ENCODE measurements around the gene MARK3.

Gene MARK3

DNA sequence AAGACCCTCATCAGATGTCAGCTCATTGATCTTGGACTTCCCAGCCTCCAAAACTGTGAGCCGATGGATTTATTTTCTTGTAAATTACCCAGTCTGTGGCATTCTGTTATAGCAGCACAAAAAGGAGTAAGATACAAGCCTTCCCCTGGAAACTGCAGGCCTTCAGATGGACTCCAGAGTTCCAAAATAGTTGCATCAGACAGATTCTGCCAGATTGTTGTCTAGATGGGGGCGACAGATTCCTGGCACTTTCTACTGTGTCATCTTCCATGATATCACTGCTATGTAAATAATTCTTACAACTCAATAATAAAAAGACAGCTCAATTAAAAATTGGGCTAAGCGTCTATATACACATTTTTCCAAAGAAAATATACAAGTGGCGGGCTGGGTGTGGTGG is 17.2 kb upstream of the MARK3 start:
- H3K27ac ChIP-seq (ENCODE audit: low read length), result no peak overlapping the region

DNA sequence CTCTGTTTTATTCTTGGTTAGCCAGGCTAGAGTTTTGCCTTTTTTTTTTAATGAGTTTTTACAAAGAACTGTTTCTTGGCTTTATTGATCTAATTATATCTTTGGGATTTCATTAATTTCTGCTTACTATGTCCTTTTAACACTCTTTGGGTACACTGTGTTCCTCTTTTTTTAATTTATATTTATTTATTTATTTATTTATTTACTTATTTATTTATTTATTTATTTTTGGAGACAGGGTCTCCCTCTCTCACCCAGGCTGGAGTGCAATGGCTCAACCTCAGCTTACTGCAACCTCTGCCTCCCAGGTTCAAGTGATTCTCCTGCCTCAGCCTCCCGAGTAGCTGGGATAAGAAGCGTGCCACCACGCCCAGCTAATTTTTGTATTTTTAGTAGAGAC is 15.1 kb upstream of the MARK3 start:
- Histone ChIP-seq H3K4me3 (ENCODE audit: low read depth in 1 of 2, low read length in 2 of 2) (no peak overlapping the region), H3K27me3 (ENCODE audit: low read depth, low read length) (no peaks in the 10 kb centered on the region), H3K36me3 (ENCODE audit: control insufficient read depth in 1 of 2, insufficient read depth in 2 of 2, low read length in 2 of 2) (no peaks in the 10 kb centered on the region), H3K4me1 (ENCODE audit: control insufficient read depth in 1 of 2, insufficient read depth in 2 of 2, low read length in 2 of 2) (no peaks in the 10 kb centered on the region), H3K27ac (ENCODE audit: low read length) (no peak overlapping the region), H3K9me3 (ENCODE audit: control insufficient read depth in 1 of 2, low read length in 2 of 2) (no peaks in the 10 kb centered on the region)

More for the DNA sequence above, 17.2 kb upstream of the MARK3 start:
- H3K36me3 ChIP-seq (ENCODE audit: control insufficient read depth in 1 of 2, insufficient read depth in 2 of 2, low read length in 2 of 2), result no peaks in the 10 kb centered on the region
- H3K9me3 ChIP-seq (ENCODE audit: control insufficient read depth in 1 of 2, low read length in 2 of 2), result no peaks in the 10 kb centered on the region
- no peaks in the 10 kb centered on the region for H3K4me1 ChIP-seq (ENCODE audit: control insufficient read depth in 1 of 2, insufficient read depth in 2 of 2, low read length in 2 of 2)
- H3K27me3 ChIP-seq (ENCODE audit: low read depth, low read length), result no peaks in the 10 kb centered on the region
- H3K4me3 ChIP-seq (ENCODE audit: low read depth in 1 of 2, low read length in 2 of 2), result no peak overlapping the region

DNA sequence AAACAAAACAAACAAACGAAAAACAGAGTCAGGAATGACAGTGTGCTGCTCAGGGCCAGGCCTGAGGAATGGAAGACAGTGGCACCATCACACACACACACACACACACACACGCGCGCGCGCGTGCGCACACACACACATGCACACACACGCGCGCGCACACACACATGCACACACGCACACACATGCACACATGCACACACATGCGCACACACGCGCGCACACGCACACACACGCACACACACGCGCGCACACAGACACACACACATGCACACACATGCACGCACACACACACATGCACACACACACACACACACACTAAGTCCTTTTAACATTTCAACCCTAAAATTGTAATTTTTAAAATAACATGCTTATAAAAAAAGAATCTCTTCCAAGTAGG is 13.2 kb upstream of the MARK3 start:
- Histone ChIP-seq H3K4me3 (ENCODE audit: low read depth in 1 of 2, low read length in 2 of 2) (no peak overlapping the region), H3K36me3 (ENCODE audit: control insufficient read depth in 1 of 2, insufficient read depth in 2 of 2, low read length in 2 of 2) (no peaks in the 10 kb centered on the region), H3K4me1 (ENCODE audit: control insufficient read depth in 1 of 2, insufficient read depth in 2 of 2, low read length in 2 of 2) (no peaks in the 10 kb centered on the region), H3K27ac (ENCODE audit: low read length) (no peak overlapping the region), H3K9me3 (ENCODE audit: control insufficient read depth in 1 of 2, low read length in 2 of 2) (no peaks in the 10 kb centered on the region), H3K27me3 (ENCODE audit: low read depth, low read length) (no peaks in the 10 kb centered on the region)

DNA sequence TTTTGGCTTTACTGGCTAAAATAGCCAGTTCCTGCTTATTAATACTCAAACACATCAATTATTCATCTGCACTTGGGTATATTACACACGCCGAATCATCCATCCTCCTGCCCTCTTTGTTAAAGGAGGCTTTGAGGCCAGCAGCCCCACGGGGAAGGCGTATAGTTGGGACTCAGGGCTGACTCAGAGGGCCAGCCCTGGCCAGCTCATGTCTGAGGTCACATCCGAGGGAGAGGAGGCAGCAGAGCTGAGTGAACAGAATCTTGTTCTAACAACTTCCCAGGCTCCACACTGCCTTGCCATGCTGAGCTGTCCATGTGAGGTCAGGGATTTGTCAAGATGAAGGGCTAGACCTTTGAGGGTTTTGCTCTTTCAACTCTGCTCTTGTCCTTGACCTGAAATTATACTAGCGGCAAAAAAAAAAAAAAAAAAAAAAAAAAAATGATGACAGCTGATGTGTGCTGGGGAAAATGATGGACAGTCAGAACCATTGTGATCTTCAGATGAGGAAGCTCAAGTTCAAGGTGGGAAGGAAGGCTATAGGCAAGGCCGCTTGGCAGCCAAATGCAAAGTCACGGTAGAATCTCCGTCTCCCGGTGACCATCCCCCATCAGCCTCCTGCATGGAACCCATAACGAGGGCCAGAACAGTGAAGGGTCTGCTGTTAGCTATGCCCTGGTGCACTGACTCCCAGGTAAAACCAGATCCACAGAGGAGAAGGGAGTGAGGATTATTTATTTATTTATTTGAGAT is 12.5 kb upstream of the MARK3 start:
- H3K4me3 ChIP-seq (ENCODE audit: low read depth in 1 of 2, low read length in 2 of 2), result no peak overlapping the region
- no peak overlapping the region for H3K27ac ChIP-seq (ENCODE audit: low read length)
- H3K4me1 ChIP-seq (ENCODE audit: control insufficient read depth in 1 of 2, insufficient read depth in 2 of 2, low read length in 2 of 2), result no peaks in the 10 kb centered on the region
- no peaks in the 10 kb centered on the region for H3K36me3 ChIP-seq (ENCODE audit: control insufficient read depth in 1 of 2, insufficient read depth in 2 of 2, low read length in 2 of 2)
- H3K9me3 ChIP-seq (ENCODE audit: control insufficient read depth in 1 of 2, low read length in 2 of 2), result no peaks in the 10 kb centered on the region
- no peaks in the 10 kb centered on the region for H3K27me3 ChIP-seq (ENCODE audit: low read depth, low read length)

DNA sequence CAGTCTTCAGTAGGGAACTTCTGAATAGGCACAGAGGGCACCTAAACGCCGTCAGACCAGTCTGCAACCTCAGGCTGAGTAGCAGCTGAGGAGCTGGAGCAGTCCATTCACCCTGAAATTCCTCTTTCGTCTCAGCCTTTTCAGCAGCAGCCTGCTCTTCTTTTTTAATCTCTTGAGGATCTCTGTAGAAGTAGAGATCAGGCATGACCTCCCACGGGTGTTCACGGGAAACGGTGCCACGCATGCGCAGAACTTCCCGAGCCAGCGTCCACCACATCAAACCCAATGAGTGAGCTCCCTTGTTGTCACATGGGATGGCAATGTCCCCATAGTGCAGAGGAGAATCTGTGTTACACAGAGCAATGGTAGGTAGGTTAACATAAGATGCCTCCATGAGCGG is 11.1 kb upstream of the MARK3 start:
- H3K36me3 ChIP-seq (ENCODE audit: control insufficient read depth in 1 of 2, insufficient read depth in 2 of 2, low read length in 2 of 2), result no peaks in the 10 kb centered on the region
- H3K4me1 ChIP-seq (ENCODE audit: control insufficient read depth in 1 of 2, insufficient read depth in 2 of 2, low read length in 2 of 2), result no peaks in the 10 kb centered on the region
- no peaks in the 10 kb centered on the region for H3K27me3 ChIP-seq (ENCODE audit: low read depth, low read length)
- H3K9me3 ChIP-seq (ENCODE audit: control insufficient read depth in 1 of 2, low read length in 2 of 2), result no peaks in the 10 kb centered on the region
- H3K4me3 ChIP-seq (ENCODE audit: low read depth in 1 of 2, low read length in 2 of 2), result no peak overlapping the region
- H3K27ac ChIP-seq (ENCODE audit: low read length), result no peak overlapping the region

DNA sequence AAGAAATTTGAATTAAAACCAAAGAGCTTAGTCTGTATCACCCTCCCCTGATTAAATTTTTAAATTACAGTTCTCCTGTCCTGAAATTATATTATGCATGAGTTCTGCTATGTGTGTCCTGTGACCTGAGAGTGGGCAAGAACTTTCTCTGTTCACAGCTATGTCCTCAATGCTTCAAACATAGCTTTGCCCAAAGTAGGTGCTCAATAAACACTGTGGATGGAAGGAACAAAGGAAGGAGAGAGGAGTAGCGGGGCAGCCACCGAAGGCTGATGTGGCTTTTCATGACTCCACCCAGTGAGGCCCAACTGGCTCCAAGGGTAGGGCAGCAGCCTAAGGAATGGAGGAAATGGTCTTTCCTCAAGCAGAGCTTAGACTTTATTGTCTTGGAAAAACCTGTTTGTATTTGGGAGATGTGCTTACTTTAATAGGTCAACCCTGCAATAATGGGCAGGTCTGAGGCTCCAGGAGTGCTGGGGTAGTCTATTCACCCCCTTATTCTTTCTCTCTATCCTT is 7.6 kb upstream of the MARK3 start:
- H3K4me1 ChIP-seq (ENCODE audit: control insufficient read depth in 1 of 2, insufficient read depth in 2 of 2, low read length in 2 of 2), result no peaks in the 10 kb centered on the region
- no peaks in the 10 kb centered on the region for H3K27me3 ChIP-seq (ENCODE audit: low read depth, low read length)

DNA sequence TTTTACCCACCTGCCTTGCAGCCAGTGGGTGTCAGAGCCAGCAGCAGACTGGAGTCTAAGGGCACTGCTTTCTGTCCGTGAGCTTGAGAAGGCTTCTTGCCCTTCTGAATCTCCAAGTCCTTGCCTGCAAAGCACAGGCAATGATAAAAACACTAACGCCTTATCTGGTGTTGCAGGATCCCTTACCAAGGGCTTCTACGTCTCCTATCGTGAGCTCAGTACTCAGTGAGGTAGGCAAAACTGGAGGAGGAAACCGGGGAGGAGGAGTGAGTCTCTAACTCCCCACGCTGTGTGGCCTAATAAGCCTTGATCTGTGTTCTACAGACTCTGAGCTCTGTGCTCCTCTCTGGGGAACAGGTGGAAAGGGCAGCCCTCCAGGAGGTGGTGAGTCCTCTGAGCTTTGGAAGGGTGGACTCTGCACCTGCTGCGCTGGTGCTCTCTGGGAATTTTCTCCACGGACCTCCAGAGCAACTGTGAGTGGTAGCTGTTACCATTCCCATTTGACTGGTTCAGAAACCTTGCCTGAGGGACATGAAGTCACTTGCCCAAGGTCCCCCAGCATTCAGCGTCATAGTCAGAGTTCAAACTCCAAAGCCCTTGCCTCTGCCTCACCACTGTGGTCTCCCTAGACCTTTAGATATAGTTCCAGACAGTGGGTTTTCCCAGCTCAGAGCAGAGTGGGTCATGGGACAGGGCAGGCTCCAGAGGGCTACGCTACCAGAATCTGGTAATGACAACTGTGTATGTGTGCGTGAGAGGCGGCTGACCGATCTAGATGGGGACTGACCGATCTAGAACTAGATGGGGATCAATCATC is 7.0 kb upstream of the MARK3 start:
- Histone ChIP-seq H3K4me3 (ENCODE audit: low read depth in 1 of 2, low read length in 2 of 2) (no peak overlapping the region), H3K27ac (ENCODE audit: low read length) (no peak overlapping the region), H3K36me3 (ENCODE audit: control insufficient read depth in 1 of 2, insufficient read depth in 2 of 2, low read length in 2 of 2) (no peaks in the 10 kb centered on the region), H3K4me1 (ENCODE audit: control insufficient read depth in 1 of 2, insufficient read depth in 2 of 2, low read length in 2 of 2) (no peaks in the 10 kb centered on the region), H3K9me3 (ENCODE audit: control insufficient read depth in 1 of 2, low read length in 2 of 2) (no peaks in the 10 kb centered on the region), H3K27me3 (ENCODE audit: low read depth, low read length) (no peaks in the 10 kb centered on the region)

More for the DNA sequence above, 7.6 kb upstream of the MARK3 start:
- no peaks in the 10 kb centered on the region for H3K9me3 ChIP-seq (ENCODE audit: control insufficient read depth in 1 of 2, low read length in 2 of 2)
- no peak overlapping the region for H3K27ac ChIP-seq (ENCODE audit: low read length)
- H3K36me3 ChIP-seq (ENCODE audit: control insufficient read depth in 1 of 2, insufficient read depth in 2 of 2, low read length in 2 of 2), result no peaks in the 10 kb centered on the region
- H3K4me3 ChIP-seq (ENCODE audit: low read depth in 1 of 2, low read length in 2 of 2), result no peak overlapping the region

DNA sequence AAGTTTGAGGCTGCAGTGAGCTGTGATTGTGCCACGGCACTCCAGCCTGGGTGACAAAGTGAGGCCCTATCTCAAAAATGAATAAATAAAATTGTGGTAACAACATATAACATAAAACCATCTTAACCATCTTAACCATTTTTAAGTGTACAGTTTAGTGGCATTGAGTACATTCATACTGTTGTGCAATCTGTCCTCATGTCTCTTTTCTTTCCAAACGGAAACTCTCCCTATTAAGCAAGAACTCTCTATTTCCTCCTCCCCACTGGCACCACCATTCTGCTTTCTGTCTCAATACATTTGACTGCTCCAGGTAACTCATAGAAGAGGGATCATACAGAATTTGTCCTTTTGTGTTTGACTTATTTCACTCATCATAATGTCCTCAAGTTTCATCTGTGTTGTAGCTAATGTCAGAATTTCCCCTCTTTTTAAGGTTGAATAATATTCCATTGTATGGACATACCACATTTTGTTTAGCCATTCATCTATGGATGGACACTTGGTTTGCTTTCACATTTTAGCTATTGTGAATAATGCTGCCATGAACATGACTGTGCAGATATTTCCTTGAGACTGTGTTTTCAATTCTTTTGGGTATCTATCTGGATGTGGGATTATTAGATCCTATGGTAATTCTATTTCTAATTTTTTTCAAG is 4.4 kb upstream of the MARK3 start:
- H3K9me3 ChIP-seq (ENCODE audit: control insufficient read depth in 1 of 2, low read length in 2 of 2), result no peaks in the 10 kb centered on the region
- H3K27ac ChIP-seq (ENCODE audit: low read length), result no peak overlapping the region
- no peaks in the 10 kb centered on the region for H3K27me3 ChIP-seq (ENCODE audit: low read depth, low read length)
- H3K4me1 ChIP-seq (ENCODE audit: control insufficient read depth in 1 of 2, insufficient read depth in 2 of 2, low read length in 2 of 2), result peaks cover 0 to 8% of the 10 kb centered on the region in 2 donors
- no peaks in the 10 kb centered on the region for H3K36me3 ChIP-seq (ENCODE audit: control insufficient read depth in 1 of 2, insufficient read depth in 2 of 2, low read length in 2 of 2)
- no peak overlapping the region for H3K4me3 ChIP-seq (ENCODE audit: low read depth in 1 of 2, low read length in 2 of 2)

DNA sequence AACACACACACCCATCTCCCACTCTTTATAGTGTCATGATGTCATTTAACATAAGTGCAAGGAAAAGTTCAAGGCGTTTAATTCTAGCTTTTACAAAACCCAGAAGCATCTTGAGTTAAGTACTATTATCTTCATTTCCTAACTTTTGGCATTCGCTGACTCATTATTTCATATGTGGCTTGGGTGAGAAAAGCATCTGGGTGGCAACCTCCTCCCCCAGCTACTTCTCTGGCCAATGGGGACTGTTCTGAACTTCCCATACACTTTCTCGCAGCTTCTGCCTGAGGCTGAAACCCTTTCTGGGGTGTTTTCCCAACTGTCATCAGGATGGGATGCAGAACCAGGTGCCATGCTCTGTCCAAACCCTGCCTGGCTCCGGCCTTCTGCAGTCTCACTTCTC is 2.8 kb upstream of the MARK3 start:
- no peaks in the 10 kb centered on the region for H3K27me3 ChIP-seq (ENCODE audit: low read depth, low read length)

DNA sequence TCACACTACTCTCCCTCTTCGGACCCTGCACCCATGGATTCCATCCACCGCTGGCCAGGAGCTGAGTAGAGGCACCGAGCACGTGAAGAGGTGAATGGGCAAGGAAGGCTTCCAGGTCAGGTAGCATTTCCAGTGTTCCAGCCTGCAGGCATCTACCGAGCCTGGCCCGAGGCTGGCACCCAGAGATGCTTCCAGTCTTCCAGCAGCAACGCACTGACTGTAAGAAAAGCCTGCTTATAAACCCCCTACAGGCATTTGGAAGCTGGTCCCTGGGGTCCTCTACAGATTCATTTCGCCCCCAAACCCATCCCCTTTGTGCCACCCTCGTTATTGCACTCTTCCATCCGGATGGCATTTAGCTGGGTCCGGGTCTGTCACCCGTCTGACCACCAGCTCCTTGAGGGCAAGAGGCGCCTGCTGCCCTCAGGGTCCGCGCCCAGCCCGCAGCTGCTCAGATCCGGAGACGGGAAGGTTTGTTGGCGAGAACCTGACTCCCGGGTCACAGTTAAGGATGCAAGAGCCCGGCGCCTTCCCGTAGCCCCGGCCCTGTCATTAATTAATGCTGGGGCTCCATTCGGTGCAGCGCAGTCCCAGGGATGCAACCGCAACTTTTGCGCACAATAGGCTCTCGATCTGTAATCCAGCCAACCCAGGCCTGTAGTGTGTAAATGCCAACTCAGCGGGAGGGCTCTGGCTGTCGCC is 614 bp upstream of the MARK3 start:
- H3K36me3 ChIP-seq (ENCODE audit: control insufficient read depth in 1 of 2, insufficient read depth in 2 of 2, low read length in 2 of 2), result peaks cover 0 to 7% of the 10 kb centered on the region in 2 donors
- H3K9me3 ChIP-seq (ENCODE audit: control insufficient read depth in 1 of 2, low read length in 2 of 2), result no peaks in the 10 kb centered on the region
- H3K4me3 ChIP-seq (ENCODE audit: low read depth in 1 of 2, low read length in 2 of 2), result peak overlapping the region; percentile 94 to 96
- no peaks in the 10 kb centered on the region for H3K27me3 ChIP-seq (ENCODE audit: low read depth, low read length)
- H3K27ac ChIP-seq (ENCODE audit: low read length), result peak overlapping the region; percentile 16
- peaks cover 0 to 21% of the 10 kb centered on the region in 2 donors for H3K4me1 ChIP-seq (ENCODE audit: control insufficient read depth in 1 of 2, insufficient read depth in 2 of 2, low read length in 2 of 2)

More for the DNA sequence above, 2.8 kb upstream of the MARK3 start:
- Histone ChIP-seq H3K9me3 (ENCODE audit: control insufficient read depth in 1 of 2, low read length in 2 of 2) (no peaks in the 10 kb centered on the region), H3K4me1 (ENCODE audit: control insufficient read depth in 1 of 2, insufficient read depth in 2 of 2, low read length in 2 of 2) (peaks cover 0 to 8% of the 10 kb centered on the region in 2 donors), H3K4me3 (ENCODE audit: low read depth in 1 of 2, low read length in 2 of 2) (no peak overlapping the region), H3K27ac (ENCODE audit: low read length) (no peak overlapping the region), H3K36me3 (ENCODE audit: control insufficient read depth in 1 of 2, insufficient read depth in 2 of 2, low read length in 2 of 2) (peaks cover 0 to 7% of the 10 kb centered on the region in 2 donors)

Data from muscle layer of duodenum (tissue), 2 donors.